Ammon's horn (tissue), 1 donor: ENCODE results near the gene PSME3.
"Not testable (repeated sequence)": the region's sequence is repeated elsewhere in the genome, so short reads cannot be mapped to it uniquely, and the experiment has no call there.

Source experiments
- DNase-seq: peaks from one replicate; pipeline ENCODE4 v3.0.0-alpha.2; 2016; ENCODE audit warnings: low spot score

PSME3 gene

GRCh38 chr17:42878123-42878880, 45.1 kb downstream of the PSME3 start:
- DNase-seq, result no peak

- DNase-seq, result no peak
These were observed 45.9 kb downstream of the PSME3 start for GRCh38 chr17:42878924-42879595.

- no peak for DNase-seq
These were observed 46.4 kb downstream of the PSME3 start for GRCh38 chr17:42879596-42879985.

- no peak for DNase-seq
These were observed 47.6 kb downstream of the PSME3 start for GRCh38 chr17:42880776-42881310.

- DNase-seq, result not testable (repeated sequence)
These were observed 48.5 kb downstream of the PSME3 start for GRCh38 chr17:42881706-42882105.

GRCh38 chr17:42882166-42882565, 49.0 kb downstream of the PSME3 start:
- DNase-seq, result no peak

GRCh38 chr17:42883802-42884558, 50.8 kb downstream of the PSME3 start:
- no peak for DNase-seq

- not testable (repeated sequence) for DNase-seq
These were observed 52.6 kb downstream of the PSME3 start for GRCh38 chr17:42885806-42886205.

GRCh38 chr17:42886283-42887176, 53.3 kb downstream of the PSME3 start:
- no peak for DNase-seq

GRCh38 chr17:42889809-42890208, 56.6 kb downstream of the PSME3 start:
- no peak for DNase-seq

GRCh38 chr17:42891539-42892152, 58.4 kb downstream of the PSME3 start:
- peak; percentile 62 for DNase-seq

GRCh38 chr17:42893359-42893758, 60.2 kb downstream of the PSME3 start:
- DNase-seq, result no peak
